AG04449 (cell line): ENCODE results near the gene EEFSEC.

ENCODE experiments used
- CTCF ChIA-PET: fragments of 350-600 bp; formaldehyde crosslinking; extraction: SDS; loops from one replicate; lab custom pipeline; 2021; ENCODE audit warnings: antibody characterized with exemption; lab: Yijun Ruan, JAX
- POLR2A ChIA-PET: fragments of 400-600, 350-600 bp; formaldehyde crosslinking; extraction: SDS; loops from one replicate; lab custom pipeline; 2020; ENCODE audit warnings: antibody characterized with exemption, inconsistent platforms; lab: Yijun Ruan, JAX
- DNase-seq: peaks from one replicate; pipeline ENCODE4 v3.0.0-alpha.2; 2010; ENCODE audit warnings: low read depth, low spot score
- H3K4me3 ChIP-seq: 2 replicates; pipeline ENCODE4 v1.5.1; 2011; ENCODE audit warnings: low read depth, mild to moderate bottlenecking, control low read depth, low read length
- TF ChIP-seq, protein P1 (sequence below): IDR thresholded peaks from one replicate; pipeline ENCODE4 v1.5.1; 2011; ENCODE audit warnings: mild to moderate bottlenecking, moderate library complexity, low read length, control low read depth, inconsistent platforms; ENCODE audit not compliant: insufficient read depth; ENCODE audit errors: missing control alignments

Gene EEFSEC

DNA sequence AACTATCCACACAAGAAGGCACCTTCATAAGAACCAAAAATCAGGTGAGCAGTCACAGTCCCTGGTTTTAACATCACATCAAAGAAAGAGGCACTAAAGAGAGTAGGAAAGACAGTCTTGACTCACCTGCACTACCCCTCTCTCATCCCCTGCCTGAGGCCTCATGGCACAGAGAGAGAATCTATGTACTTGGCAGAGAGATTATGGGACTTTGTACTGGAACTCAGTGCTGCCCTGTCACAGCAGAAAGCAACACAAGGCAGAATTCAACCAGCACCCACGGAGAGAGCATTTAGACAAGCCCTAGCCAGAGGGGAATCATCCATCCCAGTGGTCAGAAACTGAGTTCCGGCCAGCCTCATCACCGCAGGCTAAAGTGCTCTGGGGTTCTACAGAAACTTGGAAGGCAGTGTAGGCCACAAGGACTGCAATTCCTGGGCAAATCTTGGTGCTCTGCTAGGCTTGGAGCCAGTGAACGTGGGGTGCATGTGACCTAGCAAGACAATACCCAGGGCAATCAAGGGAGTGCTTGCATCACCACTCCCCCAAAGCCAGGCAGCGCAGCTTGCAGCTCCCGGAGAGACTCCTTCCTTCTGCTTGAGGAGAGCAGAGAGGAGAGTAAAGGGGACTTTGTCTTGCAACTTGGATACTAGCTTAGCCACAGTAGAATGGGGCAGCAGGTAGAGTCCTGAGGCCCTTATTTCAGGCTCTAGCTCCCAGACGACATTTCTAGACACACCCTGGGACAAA, 21.2 kb upstream of the EEFSEC start:
- DNase-seq: no peak
- ChIA-PET POLR2A (no interaction called here), CTCF (interaction anchor here (1.3 to 3.7 kb wide), 12 partner anchors 9 to 558 kb away, joined by 3 to 129 read pairs (median 15); partner anchors contain the start of gene RUVBL1)
- H3K4me3 ChIP-seq: no peak overlapping the region
- TF ChIP-seq, protein P1, sequence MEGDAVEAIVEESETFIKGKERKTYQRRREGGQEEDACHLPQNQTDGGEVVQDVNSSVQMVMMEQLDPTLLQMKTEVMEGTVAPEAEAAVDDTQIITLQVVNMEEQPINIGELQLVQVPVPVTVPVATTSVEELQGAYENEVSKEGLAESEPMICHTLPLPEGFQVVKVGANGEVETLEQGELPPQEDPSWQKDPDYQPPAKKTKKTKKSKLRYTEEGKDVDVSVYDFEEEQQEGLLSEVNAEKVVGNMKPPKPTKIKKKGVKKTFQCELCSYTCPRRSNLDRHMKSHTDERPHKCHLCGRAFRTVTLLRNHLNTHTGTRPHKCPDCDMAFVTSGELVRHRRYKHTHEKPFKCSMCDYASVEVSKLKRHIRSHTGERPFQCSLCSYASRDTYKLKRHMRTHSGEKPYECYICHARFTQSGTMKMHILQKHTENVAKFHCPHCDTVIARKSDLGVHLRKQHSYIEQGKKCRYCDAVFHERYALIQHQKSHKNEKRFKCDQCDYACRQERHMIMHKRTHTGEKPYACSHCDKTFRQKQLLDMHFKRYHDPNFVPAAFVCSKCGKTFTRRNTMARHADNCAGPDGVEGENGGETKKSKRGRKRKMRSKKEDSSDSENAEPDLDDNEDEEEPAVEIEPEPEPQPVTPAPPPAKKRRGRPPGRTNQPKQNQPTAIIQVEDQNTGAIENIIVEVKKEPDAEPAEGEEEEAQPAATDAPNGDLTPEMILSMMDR: no peak

DNA sequence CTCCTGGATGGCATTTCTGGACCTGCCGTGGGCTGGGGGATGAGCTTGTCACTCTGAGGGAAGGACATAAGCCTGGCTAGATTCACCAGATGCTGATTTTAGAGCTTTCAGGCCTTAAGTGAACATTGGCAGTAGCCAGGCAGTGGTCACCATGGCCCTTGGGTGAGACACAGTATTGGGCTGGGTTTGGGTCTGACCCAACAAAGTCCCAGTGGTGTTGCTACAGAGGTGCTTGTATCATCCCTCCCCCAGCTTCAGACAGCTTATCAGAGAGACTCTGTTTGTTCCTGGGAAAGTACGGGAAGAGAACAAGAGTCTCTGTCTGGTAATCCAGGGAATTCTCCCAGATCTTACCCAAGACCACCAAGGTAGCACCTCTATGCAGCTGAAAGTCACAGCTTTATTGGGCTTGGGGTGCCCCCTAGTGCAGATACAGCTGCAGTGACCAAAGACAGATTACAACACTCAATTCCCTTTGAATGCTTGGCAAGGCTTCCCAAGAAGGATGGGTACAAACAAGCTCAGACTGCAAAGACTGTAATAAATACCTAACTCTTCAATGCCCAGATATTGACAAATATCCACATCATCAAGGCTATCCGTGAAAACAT, 19.9 kb upstream of the EEFSEC start:
- H3K4me3 ChIP-seq: no peak overlapping the region
- DNase-seq: no peak
- TF ChIP-seq, protein P1: peak; percentile 71
- POLR2A ChIA-PET: interaction anchor here (0.6 to 1.5 kb wide), 3 partner anchors 9 to 58 kb away, joined by 3 to 6 read pairs (median 5); partner anchors contain the start of gene RUVBL1
- CTCF ChIA-PET: interaction anchor here (0.6 to 3.7 kb wide), 38 partner anchors 8 to 559 kb away, joined by 3 to 129 read pairs (median 5); partner anchors contain the start of gene RUVBL1

DNA sequence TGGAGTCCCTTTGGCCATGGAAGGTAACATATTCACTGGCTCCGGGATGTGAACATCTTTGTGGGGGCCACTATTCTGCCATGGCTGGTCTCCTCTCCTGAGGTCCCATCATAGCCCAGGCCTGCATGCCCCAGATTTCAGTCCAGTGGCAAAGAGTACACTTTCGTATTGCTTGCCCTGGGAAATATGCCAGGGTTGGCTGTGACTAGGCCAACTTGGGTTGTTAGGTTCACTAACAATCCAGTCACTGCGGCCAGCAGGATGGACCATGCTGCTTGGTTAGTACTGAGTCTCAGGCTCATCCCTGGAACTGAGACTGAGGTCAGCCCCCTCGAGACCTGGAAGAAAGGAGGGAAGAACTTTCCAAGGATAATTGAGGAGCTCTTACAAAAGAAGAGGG, 9.8 kb upstream of the EEFSEC start:
- no peak overlapping the region for H3K4me3 ChIP-seq
- POLR2A ChIA-PET: no interaction called here
- CTCF ChIA-PET: interaction anchor here (1.0 to 2.3 kb wide), 4 partner anchors 9 to 48 kb away, joined by 3 to 14 read pairs (median 5); no protein-coding TSS in a partner anchor
- TF ChIP-seq, protein P1: no peak
- no peak for DNase-seq

DNA sequence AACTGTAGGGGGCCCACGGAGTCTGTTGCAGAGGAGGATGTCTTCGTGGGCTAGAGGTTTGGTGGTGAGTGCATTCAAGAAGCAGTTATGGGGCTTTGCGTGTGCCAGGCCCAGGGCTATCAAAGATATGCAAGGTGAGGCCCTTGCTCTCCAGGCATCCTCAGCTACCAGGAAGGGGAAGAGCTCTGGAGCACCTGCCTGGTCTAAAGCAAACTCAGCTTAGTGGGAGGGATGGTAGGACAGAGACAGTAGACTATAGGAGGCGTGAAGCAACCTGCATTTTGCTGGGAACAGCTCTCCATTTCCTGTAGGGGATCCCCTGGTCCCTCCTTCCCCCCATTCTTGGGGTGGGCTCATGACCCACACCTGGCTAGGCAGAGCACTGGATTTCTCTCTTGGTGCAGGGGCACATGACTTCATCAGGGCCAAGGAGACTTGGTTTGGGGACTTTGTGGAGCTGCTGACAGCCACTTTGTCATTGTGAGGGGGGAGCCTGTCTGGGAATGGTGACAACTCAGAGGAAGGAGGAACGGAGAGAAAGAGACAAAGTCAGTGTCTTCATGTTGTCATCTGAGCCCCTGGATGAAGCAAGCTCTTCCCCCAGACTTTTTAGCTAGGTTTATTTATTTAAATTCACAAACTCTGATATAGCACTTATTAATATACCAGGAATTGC, 8.6 kb upstream of the EEFSEC start:
- TF ChIP-seq, protein P1: no peak
- H3K4me3 ChIP-seq: no peak overlapping the region
- no peak for DNase-seq
- POLR2A ChIA-PET: interaction anchor here (0.8 kb wide), 1 partner anchor 21 kb away, joined by 3 read pairs; the partner anchor contains the start of gene RUVBL1
- CTCF ChIA-PET: interaction anchor here (1.0 to 2.3 kb wide), 3 partner anchors 8 to 49 kb away, joined by 3 to 14 read pairs (median 7); no protein-coding TSS in a partner anchor

DNA sequence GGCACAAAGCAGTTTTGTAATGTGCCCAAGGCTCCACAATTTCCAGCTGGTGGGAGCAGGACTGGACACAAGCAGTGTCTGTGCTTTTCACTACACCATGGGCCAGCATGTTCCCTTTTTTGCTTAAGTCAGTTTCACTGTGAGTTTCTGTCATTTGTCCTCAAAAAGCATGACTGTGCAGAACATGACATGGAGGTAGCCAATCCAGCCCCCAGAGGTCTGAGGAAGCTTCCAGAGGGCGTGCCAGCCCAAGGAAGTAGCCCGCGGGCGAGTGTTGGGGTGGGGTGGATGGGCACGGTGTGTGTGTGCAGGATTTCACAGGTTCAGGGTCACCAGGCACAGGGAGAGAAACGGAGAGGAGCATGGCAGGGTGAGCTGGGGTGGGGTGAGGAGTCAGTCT, 8.0 kb upstream of the EEFSEC start:
- no peak for DNase-seq
- no peak overlapping the region for H3K4me3 ChIP-seq
- ChIA-PET CTCF (interaction anchor here (1.6 to 2.3 kb wide), 2 partner anchors 12 to 50 kb away, joined by 7 to 14 read pairs; no protein-coding TSS in a partner anchor), POLR2A (interaction anchor here (0.8 kb wide), 1 partner anchor 22 kb away, joined by 3 read pairs; the partner anchor contains the start of gene RUVBL1)
- TF ChIP-seq, protein P1: no peak
